Tibial nerve (tissue), 3 donors: ENCODE measurements around the gene STYXL1.

Experiments used
- POLR2A ChIP-seq, 2 donors: fragments of 450-650 bp; IDR thresholded peaks; one replicate each; pipeline ENCODE4 v1.6.1; 2017; ENCODE audit warnings: antibody characterized with exemption in 2 of 2, mild to moderate bottlenecking in 2 of 2, moderate library complexity in 2 of 2
- TF ChIP-seq, protein P1 (sequence below), 5 experiments: fragments of 200-600 bp in 3 of 5; fragments of 450-650 bp in 2 of 5; sonication (generic) in 3 of 5; IDR thresholded peaks; one replicate each; pipeline ENCODE4 v1.5.1; 2016 to 2019; ENCODE audit warnings: antibody characterized with exemption in 5 of 5, mild to moderate bottlenecking in 3 of 5, moderate library complexity in 2 of 5

DNA sequence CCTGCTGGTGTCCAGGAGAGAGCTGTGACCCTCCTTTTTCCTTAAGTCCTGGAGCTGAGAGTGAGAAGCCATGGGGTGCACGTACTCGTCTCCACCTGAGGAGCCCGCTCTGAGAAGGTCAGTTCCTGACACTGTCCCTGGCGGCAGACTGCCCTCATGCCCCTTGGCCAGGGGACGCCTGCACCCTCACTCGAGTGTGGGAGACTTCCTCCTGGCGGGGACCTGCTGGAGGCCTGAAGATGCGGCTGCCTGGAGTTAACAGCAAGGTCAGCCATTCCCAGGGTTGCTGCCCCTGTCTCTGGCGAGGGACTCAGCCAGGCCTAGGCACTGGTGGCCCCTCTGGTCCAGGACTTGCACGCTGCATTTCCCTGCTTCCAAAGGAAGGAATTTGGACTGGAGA is 79.8 kb downstream of the STYXL1 start:
- TF ChIP-seq, protein P1, sequence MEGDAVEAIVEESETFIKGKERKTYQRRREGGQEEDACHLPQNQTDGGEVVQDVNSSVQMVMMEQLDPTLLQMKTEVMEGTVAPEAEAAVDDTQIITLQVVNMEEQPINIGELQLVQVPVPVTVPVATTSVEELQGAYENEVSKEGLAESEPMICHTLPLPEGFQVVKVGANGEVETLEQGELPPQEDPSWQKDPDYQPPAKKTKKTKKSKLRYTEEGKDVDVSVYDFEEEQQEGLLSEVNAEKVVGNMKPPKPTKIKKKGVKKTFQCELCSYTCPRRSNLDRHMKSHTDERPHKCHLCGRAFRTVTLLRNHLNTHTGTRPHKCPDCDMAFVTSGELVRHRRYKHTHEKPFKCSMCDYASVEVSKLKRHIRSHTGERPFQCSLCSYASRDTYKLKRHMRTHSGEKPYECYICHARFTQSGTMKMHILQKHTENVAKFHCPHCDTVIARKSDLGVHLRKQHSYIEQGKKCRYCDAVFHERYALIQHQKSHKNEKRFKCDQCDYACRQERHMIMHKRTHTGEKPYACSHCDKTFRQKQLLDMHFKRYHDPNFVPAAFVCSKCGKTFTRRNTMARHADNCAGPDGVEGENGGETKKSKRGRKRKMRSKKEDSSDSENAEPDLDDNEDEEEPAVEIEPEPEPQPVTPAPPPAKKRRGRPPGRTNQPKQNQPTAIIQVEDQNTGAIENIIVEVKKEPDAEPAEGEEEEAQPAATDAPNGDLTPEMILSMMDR (IDR thresholded peaks at IDR 0.05), result no peak
- TF ChIP-seq POLR2A (IDR thresholded peaks at IDR 0.05), result no peak
